H1 (cell line): Measurements from ENCODE around the gene IKZF3. TPM values are rescaled to one million over a fixed set of nuclear protein-coding genes. Genes with fewer than 3 reads are reported as not detected.

ENCODE experiments used
- CTCF ChIA-PET: fragments of 300-600 bp; sonication (Branson Sonifier 250); formaldehyde crosslinking; loops from one replicate; lab custom pipeline; 2021; ENCODE audit not compliant: partially characterized antibody; lab: Charles Lee
- POLR2A ChIA-PET: fragments of 300-600 bp; sonication (Branson Sonifier 250); formaldehyde crosslinking; loops from one replicate; lab custom pipeline; 2021; ENCODE audit warnings: inconsistent platforms; ENCODE audit not compliant: partially characterized antibody; lab: Charles Lee
- DNase-seq, 2 experiments: peaks; one replicate each; pipeline versions ENCODE4 v3.0.0 to v3.0.0-alpha.2; 2010 to 2022; ENCODE audit warnings: low spot score in 2 of 2, low read depth in 1 of 2, mixed read lengths in 1 of 2
- FAIRE-seq: peaks from 2 replicates; lab custom pipeline; 2011; peaks lifted over from hg19 to GRCh38; lab: Jason Lieb, UNC
- H2AFZ ChIP-seq: 2 replicates; pipeline ENCODE4 v1.8.1; 2012; ENCODE audit warnings: low read length, inconsistent platforms
- H2AK5ac ChIP-seq: 2 replicates; pipeline ENCODE4 v1.6.1; 2013; ENCODE audit warnings: low read depth, low read length
- H2BK120ac ChIP-seq: replicated peaks from 2 replicates; pipeline ENCODE3; 2013; ENCODE audit warnings: low read depth, low read length, inconsistent platforms
- H2BK12ac ChIP-seq: 2 replicates; pipeline ENCODE4 v1.6.1; 2013; ENCODE audit warnings: low read depth, low read length
- H2BK15ac ChIP-seq: 2 replicates; pipeline ENCODE4 v1.6.1; 2013; ENCODE audit warnings: low read length
- H2BK20ac ChIP-seq: 2 replicates; pipeline ENCODE4 v1.6.1; 2013; ENCODE audit warnings: low read length
- H2BK5ac ChIP-seq: 2 replicates; pipeline ENCODE4 v1.6.1; 2013; ENCODE audit warnings: low read depth, low read length
- H3K14ac ChIP-seq: 2 replicates; pipeline ENCODE4 v1.6.1; 2013; ENCODE audit warnings: inconsistent platforms; ENCODE audit not compliant: insufficient read length
- H3K18ac ChIP-seq: 2 replicates; pipeline ENCODE4 v1.6.1; 2013; ENCODE audit warnings: low read length; ENCODE audit errors: extremely low read depth
- H3K23ac ChIP-seq: 2 replicates; pipeline ENCODE4 v1.6.1; 2013; ENCODE audit warnings: inconsistent platforms; ENCODE audit not compliant: insufficient read length
- H3K23me2 ChIP-seq: 2 replicates; pipeline ENCODE4 v1.6.1; 2013; ENCODE audit warnings: low read depth, low read length
- H3K27ac ChIP-seq: 2 replicates; pipeline ENCODE4 v1.6.1; 2011; ENCODE audit warnings: low read depth, low read length, inconsistent platforms
- H3K27me3 ChIP-seq, 4 experiments: replicated peaks in 1 of 4; 1 replicate in 1 of 4; 2 replicates in 3 of 4; pipeline versions ENCODE4 v1.6.1 to v1.8.1; 2011 to 2013; ENCODE audit warnings: low read length in 3 of 4, mild to moderate bottlenecking in 3 of 4, inconsistent platforms in 2 of 4, mixed read lengths in 2 of 4, moderate library complexity in 1 of 4; ENCODE audit not compliant: control insufficient read depth in 3 of 4, insufficient read depth in 3 of 4; ENCODE audit errors: extremely low read depth in 1 of 4
- H3K36me3 ChIP-seq, 4 experiments: 2 replicates each; pipeline versions ENCODE4 v1.6.1 to v1.8.1; 2011 to 2013; ENCODE audit warnings: mild to moderate bottlenecking in 4 of 4, low read length in 3 of 4, moderate library complexity in 2 of 4, control low read depth in 1 of 4, inconsistent platforms in 1 of 4; ENCODE audit not compliant: insufficient read depth in 4 of 4, control insufficient read depth in 2 of 4
- H3K4ac ChIP-seq: replicated peaks from 2 replicates; pipeline ENCODE3; 2013; ENCODE audit warnings: low read length, low read depth, mixed read lengths, inconsistent platforms; ENCODE audit not compliant: insufficient read length
- H3K4me1 ChIP-seq, 4 experiments: replicated peaks in 1 of 4; 1 replicate in 1 of 4; 2 replicates in 3 of 4; pipeline versions ENCODE4 v1.6.1 to v1.8.1; 2011 to 2013; ENCODE audit warnings: low read length in 3 of 4, inconsistent platforms in 2 of 4, mixed read lengths in 1 of 4; ENCODE audit not compliant: insufficient read depth in 4 of 4, control insufficient read depth in 3 of 4
- H3K4me2 ChIP-seq, 2 experiments: 2 replicates each; pipeline versions ENCODE4 v1.6.1 to v1.8.1; 2011 to 2013; ENCODE audit warnings: low read depth in 2 of 2, low read length in 2 of 2, control low read depth in 1 of 2, inconsistent platforms in 1 of 2, mild to moderate bottlenecking in 1 of 2; ENCODE audit not compliant: insufficient read depth in 1 of 2
- H3K4me3 ChIP-seq, 4 experiments: fragments of 200-600, 300-600 bp in 1 of 4; sonication (generic), shearing (Covaris generic), sonication (Bioruptor Twin) in 1 of 4; 2 replicates each; pipeline versions ENCODE4 v1.5.1 to v1.8.1; 2011 to 2016; ENCODE audit warnings: low read length in 4 of 4, low read depth in 3 of 4, control low read depth in 2 of 4, inconsistent platforms in 2 of 4, mild to moderate bottlenecking in 2 of 4, mixed read lengths in 1 of 4, moderate library complexity in 1 of 4; ENCODE audit not compliant: insufficient read depth in 2 of 4; ENCODE audit errors: extremely low read depth in 1 of 4
- H3K56ac ChIP-seq: replicated peaks from 2 replicates; pipeline ENCODE3; 2013; ENCODE audit warnings: low read depth, mild to moderate bottlenecking, mixed read lengths, low read length, inconsistent platforms; ENCODE audit not compliant: insufficient read length
- H3K79me1 ChIP-seq: 2 replicates; pipeline ENCODE4 v1.6.1; 2013; ENCODE audit warnings: low read depth, low read length, control low read depth
- H3K79me2 ChIP-seq, 2 experiments: 2 replicates each; pipeline versions ENCODE4 v1.6.1 to v1.8.1; 2012 to 2013; ENCODE audit warnings: low read length in 2 of 2, mild to moderate bottlenecking in 2 of 2, inconsistent platforms in 1 of 2; ENCODE audit not compliant: insufficient read depth in 2 of 2, control insufficient read depth in 1 of 2
- H3K9ac ChIP-seq, 4 experiments: replicated peaks in 1 of 4; 1 replicate in 1 of 4; 2 replicates in 3 of 4; pipeline versions ENCODE4 v1.6.1 to v1.8.1; 2011 to 2013; ENCODE audit warnings: low read depth in 3 of 4, low read length in 3 of 4, control low read depth in 2 of 4, mild to moderate bottlenecking in 2 of 4, moderate library complexity in 2 of 4, inconsistent platforms in 1 of 4; ENCODE audit errors: extremely low read depth in 1 of 4
- H3K9me3 ChIP-seq, 2 experiments: 2 replicates each; pipeline versions ENCODE4 v1.6.1 to v1.8.1; 2012 to 2013; ENCODE audit warnings: mild to moderate bottlenecking in 2 of 2, moderate library complexity in 2 of 2, control low read depth in 1 of 2, inconsistent platforms in 1 of 2, low read depth in 1 of 2, low read length in 1 of 2, mixed read lengths in 1 of 2; ENCODE audit not compliant: insufficient read depth in 2 of 2
- H4K20me1 ChIP-seq, 2 experiments: replicated peaks in 1 of 2; 2 replicates each; pipeline versions ENCODE3 to v1.8.1; 2011 to 2013; ENCODE audit warnings: inconsistent platforms in 2 of 2, low read length in 2 of 2, mild to moderate bottlenecking in 1 of 2; ENCODE audit not compliant: insufficient read depth in 2 of 2, control insufficient read depth in 1 of 2
- H4K5ac ChIP-seq: 2 replicates; pipeline ENCODE4 v1.6.1; 2013; ENCODE audit warnings: low read length, low read depth, mixed read lengths, inconsistent platforms; ENCODE audit not compliant: insufficient read length
- H4K8ac ChIP-seq: 2 replicates; pipeline ENCODE4 v1.8.0; 2013; ENCODE audit warnings: mild to moderate bottlenecking, moderate library complexity, low read length, inconsistent platforms; ENCODE audit not compliant: insufficient read depth; ENCODE audit errors: extremely low read depth
- H4K91ac ChIP-seq: replicated peaks from 2 replicates; pipeline ENCODE3; 2013; ENCODE audit warnings: low read length, mixed read lengths, inconsistent platforms; ENCODE audit not compliant: insufficient read length
- ASH2L ChIP-seq: fragments of 200-600, 300-600 bp; sonication (generic); IDR thresholded peaks from one replicate; pipeline ENCODE4 v1.7.1; 2017; ENCODE audit warnings: low read length
- ATF2 ChIP-seq: IDR thresholded peaks from 2 replicates; pipeline ENCODE4 v1.6.1; 2012; ENCODE audit warnings: low read length, inconsistent platforms
- CBX5 ChIP-seq: fragments of 300-800, 300-1000 bp; sonication (generic); IDR thresholded peaks from 2 replicates; pipeline ENCODE4 v1.7.1; 2016; ENCODE audit warnings: antibody characterized with exemption, low read length, low read depth
- CBX8 ChIP-seq: fragments of 300-800, 300-1000 bp; sonication (generic); IDR thresholded peaks from 2 replicates; pipeline ENCODE4 v1.7.1; 2016; ENCODE audit warnings: low read depth, low read length, borderline replicate concordance
- EZH2 ChIP-seq: fragments of 200-600 bp; sonication (generic); IDR thresholded peaks from 2 replicates; pipeline ENCODE4 v1.7.1; 2012; ENCODE audit warnings: low read depth, mild to moderate bottlenecking, moderate library complexity, low read length, inconsistent platforms; ENCODE audit not compliant: severe bottlenecking
- SUZ12 ChIP-seq: fragments of 200-600 bp; sonication (generic); IDR thresholded peaks from 2 replicates; pipeline ENCODE4 v1.6.1; 2012; ENCODE audit warnings: mild to moderate bottlenecking, inconsistent platforms, low read length, moderate library complexity, mixed read lengths
- TBP ChIP-seq: IDR thresholded peaks from 2 replicates; pipeline ENCODE4 v1.6.1; 2011; ENCODE audit warnings: low read depth, low read length, improper control_type of control experiment
- TEAD4 ChIP-seq: IDR thresholded peaks from 2 replicates; pipeline ENCODE4 v1.6.1; 2012; ENCODE audit warnings: low read depth, low read length, inconsistent platforms, mixed read lengths
- USF2 ChIP-seq: IDR thresholded peaks from 2 replicates; pipeline ENCODE4 v1.6.1; 2011; ENCODE audit warnings: low read length, improper control_type of control experiment
- ZNF274 ChIP-seq: IDR thresholded peaks from 2 replicates; pipeline ENCODE4 v1.7.0; 2012; ENCODE audit warnings: low read length, borderline replicate concordance; ENCODE audit errors: extremely low read depth
- WGBS, 2 experiments: shearing (Covaris generic) in 1 of 2; methylation state at CpG; one replicate each; pipeline versions ENCODE4 v1.1.6 to v1.1.7; 2013 to 2015; ENCODE audit warnings: low lambda C conversion rate in 2 of 2, mixed read lengths in 2 of 2, inconsistent platforms in 1 of 2, low coverage in 1 of 2, missing lambda C conversion rate in 1 of 2; ENCODE audit not compliant: insufficient replicate concordance in 2 of 2, insufficient coverage in 1 of 2, insufficient read length in 1 of 2; ENCODE audit errors: extremely low coverage in 1 of 2, missing lambda C conversion rate in 1 of 2; 5-methylcytosine and 5-hydroxymethylcytosine counted together
- polyA plus RNA-seq, 7 experiments: library from polyadenylated mRNA; depleted of rRNA in 3 of 7; stranded (reverse) in 5 of 7; unstranded in 2 of 7; fragments of >200 nt in 5 of 7; fragments of 200-250 nt in 2 of 7; gene quantifications; 1 replicate in 5 of 7; 2 replicates in 1 of 7; 4 replicates in 1 of 7; pipeline versions ENCODE4 v1.2.1 to v1.2.3, GENCODE V29; 2011 to 2013; ENCODE audit warnings: missing spikeins in 2 of 7, mixed read lengths in 2 of 7
- total RNA-seq: library from RNA; stranded (reverse); fragmentation: NEBNext Ultra II Directional; extraction: Animal tissue kit (Norgen Biotek cat#: 25700); gene quantifications from 2 replicates; pipeline ENCODE4 v1.2.1, GENCODE V29; 2021

IKZF3 gene
- total and polyA plus RNA-seq, 2 of the 8 experiments (the other 6 are each of a cell fraction or from before 2014, with no cell fraction given): 0.23 to 0.56 TPM

DNA sequence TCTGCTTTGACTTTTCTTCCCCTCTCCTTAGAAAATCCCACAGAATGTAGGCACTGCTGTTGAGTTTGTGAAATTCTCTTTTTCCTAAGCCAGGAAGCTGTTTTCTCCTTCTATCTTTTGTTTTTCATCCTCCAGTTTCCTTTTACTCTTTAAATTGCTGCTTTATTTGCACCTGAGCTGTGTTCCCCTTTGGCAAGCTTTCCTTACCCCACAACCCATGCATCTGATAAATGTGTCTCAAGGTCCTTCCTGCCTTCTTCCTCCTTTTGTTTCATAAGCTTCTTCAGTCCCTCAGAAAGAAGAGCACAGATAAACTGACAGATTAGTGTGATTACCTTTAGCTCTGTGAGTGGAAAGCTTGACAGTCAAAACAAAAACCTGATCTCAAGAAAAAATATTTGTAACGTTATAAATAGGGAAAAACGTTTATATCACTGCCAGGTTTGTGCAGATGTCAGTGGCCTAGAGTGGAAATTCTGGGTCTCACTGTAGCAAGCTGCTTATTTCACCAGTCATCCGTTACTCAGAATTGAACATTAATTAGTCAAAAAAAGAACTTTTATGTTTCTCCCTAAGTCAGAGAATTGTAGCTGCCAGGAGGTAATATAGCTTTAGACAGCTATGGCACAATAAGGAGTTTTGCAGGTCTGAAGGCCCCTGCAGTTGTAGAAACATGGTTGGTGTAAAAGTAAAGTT is 30.7 kb upstream of the IKZF3 start:
- no peak overlapping the region for H2AFZ ChIP-seq
- no peaks in the 10 kb centered on the region for H3K36me3 ChIP-seq
- H3K23me2 ChIP-seq: no peaks in the 10 kb centered on the region
- H3K4me2 ChIP-seq: no peak overlapping the region
- no peaks in the 10 kb centered on the region for H3K79me1 ChIP-seq
- no peak overlapping the region for H3K14ac ChIP-seq
- H4K5ac ChIP-seq: no peak overlapping the region
- ChIA-PET POLR2A (no interaction called here), CTCF (interaction anchor here (0.6 to 1.9 kb wide), 8 partner anchors 9 to 273 kb away, joined by 3 to 5 read pairs (median 4); no protein-coding TSS in a partner anchor)
- H2AK5ac ChIP-seq: no peak overlapping the region
- H3K27ac ChIP-seq: no peak overlapping the region
- no peak overlapping the region for H3K9ac ChIP-seq
- H3K56ac ChIP-seq: no peak overlapping the region
- no peak overlapping the region for H4K91ac ChIP-seq
- H3K9me3 ChIP-seq: no peaks in the 10 kb centered on the region
- H3K23ac ChIP-seq: no peak overlapping the region
- no peak overlapping the region for H2BK120ac ChIP-seq
- H4K20me1 ChIP-seq: no peaks in the 10 kb centered on the region
- H2BK12ac ChIP-seq: no peak overlapping the region
- H4K8ac ChIP-seq: no peak overlapping the region
- H3K18ac ChIP-seq: no peak overlapping the region
- 73% methylated on average over 3 of the region's 3 CpGs; no CpG with 5 or more reads in 1 of the 2 experiments for WGBS, 2 experiments
- no peak overlapping the region for H2BK15ac ChIP-seq
- H3K79me2 ChIP-seq: no peaks in the 10 kb centered on the region
- DNase-seq (peak in 1 of 2 experiments; percentile 20), FAIRE-seq (no peak)
- H3K27me3 ChIP-seq: no peaks in the 10 kb centered on the region
- H3K4ac ChIP-seq: no peak overlapping the region
- no peak overlapping the region for H2BK20ac ChIP-seq
- H3K4me1 ChIP-seq: no peaks in the 10 kb centered on the region
- H2BK5ac ChIP-seq: no peak overlapping the region
- H3K4me3 ChIP-seq: no peak overlapping the region
- TF ChIP-seq CBX8: no peak
- TF ChIP-seq ASH2L: no peak
- no peak for TF ChIP-seq TEAD4
- TF ChIP-seq SUZ12: no peak
- no peak for TF ChIP-seq EZH2
- no peak for TF ChIP-seq CBX5
- TF ChIP-seq ZNF274: no peak
- no peak for TF ChIP-seq ATF2
- TF ChIP-seq USF2: no peak
- no peak for TF ChIP-seq TBP
